ENCODE measurements around the gene KCNE1.

- TF ChIP-seq CTCF (IDR thresholded peaks at IDR 0.05) (no peak), POLR2A (IDR thresholded peaks at IDR 0.05) (no peak)
Measured at GRCh38 chr21:34500191-34500590, 11.8 kb downstream of the KCNE1 start.

Data from ovary (tissue), 3 donors.